ENCODE data around the gene MIA3.
"Not testable (repeated sequence)": the region's sequence is repeated elsewhere in the genome, so short reads cannot be mapped to it uniquely, and the experiment has no call there.

The MIA3 gene

GRCh38 chr1:222634180-222635013 lies 16.5 kb downstream of the MIA3 start:
- DNase-seq (ENCODE audit: insufficient read length, low spot score) (no peak), FAIRE-seq (peak; percentile 43)
- TF ChIP-seq POLR2A (IDR thresholded peaks at IDR 0.05; ENCODE audit: low read depth, low read length) = no peak

- FAIRE-seq (no peak), DNase-seq (ENCODE audit: insufficient read length, low spot score) (no peak)
- TF ChIP-seq POLR2A (IDR thresholded peaks at IDR 0.05; ENCODE audit: low read depth, low read length) = no peak
Observed at GRCh38 chr1:222641269-222641948, 23.5 kb downstream of the MIA3 start.

GRCh38 chr1:222642468-222642867 lies 24.6 kb downstream of the MIA3 start:
- TF ChIP-seq POLR2A (IDR thresholded peaks at IDR 0.05; ENCODE audit: low read depth, low read length) = no peak
- no peak for DNase-seq (ENCODE audit: insufficient read length, low spot score)
- FAIRE-seq = no peak

- no peak for TF ChIP-seq POLR2A (IDR thresholded peaks at IDR 0.05; ENCODE audit: low read depth, low read length)
- FAIRE-seq = peak; percentile 68
- DNase-seq (ENCODE audit: insufficient read length, low spot score) = no peak
Observed at GRCh38 chr1:222643606-222643937, 25.7 kb downstream of the MIA3 start.

GRCh38 chr1:222643938-222644635 lies 26.2 kb downstream of the MIA3 start:
- FAIRE-seq = peak; percentile 99
- peak; percentile 50 for TF ChIP-seq POLR2A (IDR thresholded peaks at IDR 0.05; ENCODE audit: low read depth, low read length)
- peak; percentile 70 for DNase-seq (ENCODE audit: insufficient read length, low spot score)

GRCh38 chr1:222644636-222644980 lies 26.7 kb downstream of the MIA3 start:
- FAIRE-seq = no peak
- no peak for DNase-seq (ENCODE audit: insufficient read length, low spot score)

GRCh38 chr1:222652676-222653075 lies 34.8 kb downstream of the MIA3 start:
- DNase-seq (ENCODE audit: insufficient read length, low spot score) (no peak), FAIRE-seq (no peak)
- TF ChIP-seq POLR2A (IDR thresholded peaks at IDR 0.05; ENCODE audit: low read depth, low read length) = no peak

More at GRCh38 chr1:222644636-222644980, 26.7 kb downstream of the MIA3 start:
- no peak for TF ChIP-seq POLR2A (IDR thresholded peaks at IDR 0.05; ENCODE audit: low read depth, low read length)

GRCh38 chr1:222653178-222653827 lies 35.4 kb downstream of the MIA3 start:
- no peak for FAIRE-seq
- DNase-seq (ENCODE audit: insufficient read length, low spot score) = no peak
- no peak for TF ChIP-seq POLR2A (IDR thresholded peaks at IDR 0.05; ENCODE audit: low read depth, low read length)

- DNase-seq (ENCODE audit: insufficient read length, low spot score) (no peak), FAIRE-seq (no peak)
- no peak for TF ChIP-seq POLR2A (IDR thresholded peaks at IDR 0.05; ENCODE audit: low read depth, low read length)
Observed at GRCh38 chr1:222654849-222655248, 37.0 kb downstream of the MIA3 start.

- no peak for TF ChIP-seq POLR2A (IDR thresholded peaks at IDR 0.05; ENCODE audit: low read depth, low read length)
- no peak for FAIRE-seq
- DNase-seq (ENCODE audit: insufficient read length, low spot score) = no peak
Observed at GRCh38 chr1:222656391-222657155, 38.7 kb downstream of the MIA3 start.

- TF ChIP-seq POLR2A (IDR thresholded peaks at IDR 0.05; ENCODE audit: low read depth, low read length) = no peak
- no peak for FAIRE-seq
- no peak for DNase-seq (ENCODE audit: insufficient read length, low spot score)
Observed at GRCh38 chr1:222657899-222658298, 40.0 kb downstream of the MIA3 start.

GRCh38 chr1:222663431-222663934 lies 45.6 kb downstream of the MIA3 start:
- DNase-seq (ENCODE audit: insufficient read length, low spot score) (no peak), FAIRE-seq (peak; percentile 23)
- no peak for TF ChIP-seq POLR2A (IDR thresholded peaks at IDR 0.05; ENCODE audit: low read depth, low read length)

GRCh38 chr1:222665964-222666363 lies 48.1 kb downstream of the MIA3 start:
- DNase-seq (ENCODE audit: insufficient read length, low spot score) (no peak), FAIRE-seq (no peak)
- TF ChIP-seq POLR2A (IDR thresholded peaks at IDR 0.05; ENCODE audit: low read depth, low read length) = no peak

GRCh38 chr1:222668184-222668583 lies 50.3 kb downstream of the MIA3 start:
- FAIRE-seq = peak; percentile 62
- DNase-seq (ENCODE audit: insufficient read length, low spot score) = not testable (repeated sequence)

- DNase-seq (ENCODE audit: insufficient read length, low spot score) = not testable (repeated sequence)
- peak; percentile 77 for FAIRE-seq
Observed at GRCh38 chr1:222669107-222669506, 51.2 kb downstream of the MIA3 start.

Data from H54 (cell line).